Neuronal stem cell (in vitro differentiated cells): ENCODE data around the gene BLTP2.
A peak's percentile ranks its signal among the peaks of the same experiment; 100 is the strongest.

Experiments
- DNase-seq: peaks from one replicate; pipeline ENCODE4 v3.0.0-alpha.2; 2013; ENCODE audit warnings: low spot score
- H2AFZ ChIP-seq: one replicate; pipeline ENCODE4 v1.6.1; 2013; ENCODE audit warnings: mild to moderate bottlenecking, low read length, inconsistent platforms
- H2AK5ac ChIP-seq: 2 replicates; pipeline ENCODE4 v1.6.1; 2013; ENCODE audit warnings: low read depth, mild to moderate bottlenecking, inconsistent platforms, low read length, moderate library complexity, mixed read lengths
- H2BK120ac ChIP-seq: 2 replicates; pipeline ENCODE4 v1.6.1; 2013; ENCODE audit warnings: low read depth, mild to moderate bottlenecking, inconsistent platforms, low read length, moderate library complexity, mixed read lengths
- H2BK12ac ChIP-seq: one replicate; pipeline ENCODE4 v1.6.1; 2013; ENCODE audit warnings: low read length, inconsistent platforms
- H2BK15ac ChIP-seq: 2 replicates; pipeline ENCODE4 v1.6.1; 2013; ENCODE audit warnings: mild to moderate bottlenecking, low read length, inconsistent platforms, mixed read lengths
- H2BK5ac ChIP-seq: one replicate; pipeline ENCODE4 v1.6.1; 2013; ENCODE audit warnings: inconsistent platforms, mild to moderate bottlenecking, low read length, moderate library complexity
- H3K14ac ChIP-seq: one replicate; pipeline ENCODE4 v1.6.1; 2013; ENCODE audit warnings: low read length, inconsistent platforms
- H3K18ac ChIP-seq: 2 replicates; pipeline ENCODE4 v1.6.1; 2013; ENCODE audit warnings: low read length, inconsistent platforms
- H3K23ac ChIP-seq: 2 replicates; pipeline ENCODE4 v1.6.1; 2013; ENCODE audit warnings: low read depth, mild to moderate bottlenecking, mixed read lengths, low read length, inconsistent platforms; ENCODE audit not compliant: poor library complexity
- H3K27ac ChIP-seq: replicated peaks from 3 replicates; pipeline ENCODE4 v1.5.1; 2013; ENCODE audit warnings: low read length, inconsistent platforms
- H3K27me3 ChIP-seq, 3 experiments: 2 replicates each; pipeline ENCODE4 v1.6.1; 2013; ENCODE audit warnings: low read length in 3 of 3, mild to moderate bottlenecking in 2 of 3, inconsistent platforms in 1 of 3, low read depth in 1 of 3, mixed read lengths in 1 of 3, moderate library complexity in 1 of 3; ENCODE audit not compliant: control insufficient read depth in 3 of 3, insufficient read depth in 3 of 3
- H3K36me3 ChIP-seq, 2 donors: replicated peaks in 1 of 2; 2 replicates each; pipeline ENCODE4 v1.6.1; 2013; ENCODE audit warnings: low read length in 2 of 2; ENCODE audit not compliant: control insufficient read depth in 2 of 2, insufficient read depth in 2 of 2
- H3K4ac ChIP-seq: 2 replicates; pipeline ENCODE4 v1.6.1; 2013; ENCODE audit warnings: inconsistent platforms, mild to moderate bottlenecking, low read length, moderate library complexity
- H3K4me1 ChIP-seq, 2 donors: 1 replicate in 1 of 2; 2 replicates in 1 of 2; pipeline ENCODE4 v1.6.1; 2013; ENCODE audit warnings: low read length in 2 of 2, low read depth in 1 of 2; ENCODE audit not compliant: control insufficient read depth in 2 of 2, insufficient read depth in 1 of 2
- H3K4me2 ChIP-seq: one replicate; pipeline ENCODE4 v1.6.1; 2013; ENCODE audit warnings: mild to moderate bottlenecking, low read length, inconsistent platforms; ENCODE audit not compliant: insufficient read depth, poor library complexity, severe bottlenecking
- H3K4me3 ChIP-seq, 2 donors: 2 replicates each; pipeline ENCODE4 v1.5.1; 2013; ENCODE audit warnings: low read length in 2 of 2, mild to moderate bottlenecking in 2 of 2, inconsistent platforms in 1 of 2, moderate library complexity in 1 of 2
- H3K79me1 ChIP-seq: one replicate; pipeline ENCODE4 v1.6.1; 2013; ENCODE audit warnings: low read depth, mild to moderate bottlenecking, inconsistent platforms, low read length, moderate library complexity
- H3K9ac ChIP-seq: one replicate; pipeline ENCODE4 v1.6.1; 2013; ENCODE audit warnings: mild to moderate bottlenecking, low read depth, low read length, inconsistent platforms; ENCODE audit not compliant: poor library complexity
- H3K9me3 ChIP-seq, 2 donors: replicated peaks in 1 of 2; 2 replicates each; pipeline versions ENCODE3 to v1.6.1; 2013; ENCODE audit warnings: low read length in 2 of 2, mild to moderate bottlenecking in 2 of 2, inconsistent platforms in 1 of 2, low read depth in 1 of 2, mixed read lengths in 1 of 2, moderate library complexity in 1 of 2; ENCODE audit not compliant: control insufficient read depth in 2 of 2, insufficient read depth in 1 of 2
- H4K8ac ChIP-seq: one replicate; pipeline ENCODE4 v1.6.1; 2013; ENCODE audit warnings: low read depth, mild to moderate bottlenecking, inconsistent platforms, low read length, moderate library complexity
- H4K91ac ChIP-seq: one replicate; pipeline ENCODE4 v1.6.1; 2013; ENCODE audit warnings: low read length, low read depth, mild to moderate bottlenecking, inconsistent platforms; ENCODE audit not compliant: poor library complexity
- WGBS, 2 donors: extraction: QIAGEN DNeasy Blood & Tissue Kit; methylation state at CpG; one replicate each; pipeline ENCODE4 v1.1.7; 2013; ENCODE audit warnings: missing lambda C conversion rate in 2 of 2, mixed read lengths in 1 of 2; ENCODE audit not compliant: insufficient read length in 2 of 2, insufficient replicate concordance in 1 of 2; ENCODE audit errors: extremely low coverage in 2 of 2; 5-methylcytosine and 5-hydroxymethylcytosine counted together

BLTP2 gene

DNA sequence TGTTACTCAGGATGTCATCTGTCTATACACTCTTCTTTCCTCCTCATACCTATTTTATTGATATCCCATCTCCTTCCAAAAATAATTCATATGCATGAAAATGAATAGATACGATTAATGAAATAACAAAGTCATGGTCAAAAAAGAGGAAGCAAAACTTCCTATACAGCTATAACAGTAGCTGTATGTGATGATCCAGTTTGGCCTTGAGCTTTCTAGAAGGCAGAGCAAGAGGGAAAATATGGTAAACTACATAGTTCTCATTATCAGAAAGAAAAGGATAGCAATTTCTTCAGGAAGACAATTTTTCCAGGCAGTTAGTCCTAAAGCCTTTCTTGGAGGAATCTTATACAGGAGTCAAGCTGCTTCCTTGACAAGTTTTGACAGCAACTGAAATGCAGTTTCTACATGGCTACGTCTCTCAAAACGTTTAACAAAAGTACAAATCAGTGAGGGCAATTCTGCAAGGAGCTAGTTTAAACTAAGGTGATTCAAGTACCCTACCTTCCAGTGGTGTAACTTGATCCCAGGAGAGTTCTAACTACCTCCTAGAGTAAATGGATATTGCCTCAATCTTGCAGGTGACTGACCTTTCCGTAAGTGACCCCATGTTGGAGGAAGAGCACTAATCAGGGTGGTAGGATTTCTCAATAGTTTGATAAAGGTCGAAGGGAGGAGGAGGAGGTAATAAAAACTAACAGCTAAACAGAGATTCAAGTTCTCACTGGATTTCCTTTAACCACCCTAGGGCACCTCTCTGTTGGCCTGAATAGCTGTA lies 47.2 kb downstream of the BLTP2 start:
- Histone ChIP-seq H2BK120ac (no peak overlapping the region), H2BK12ac (no peak overlapping the region), H3K23ac (no peak overlapping the region), H3K9me3 (no peaks in the 10 kb centered on the region), H4K91ac (no peak overlapping the region), H3K4me2 (peak overlapping the region; percentile 74), H4K8ac (no peak overlapping the region), H3K4me1 (peaks cover 9 to 12% of the 10 kb centered on the region in 2 donors), H3K27ac (no peak overlapping the region), H3K18ac (no peak overlapping the region), H3K27me3 (peaks cover 0 to 4% (median 0%) of the 10 kb centered on the region in 3 experiments), H3K36me3 (peaks cover 8 to 53% of the 10 kb centered on the region in 2 donors), H3K79me1 (peaks cover 2% of the 10 kb centered on the region), H2AK5ac (no peak overlapping the region), H3K14ac (no peak overlapping the region), H2BK5ac (no peak overlapping the region), H3K9ac (no peak overlapping the region), H3K4ac (no peak overlapping the region), H2BK15ac (no peak overlapping the region), H2AFZ (peak overlapping the region; percentile 90), H3K4me3 (peak overlapping the region; percentile 81 to 92)
- DNase-seq: no peak
- no CpG with 5 or more reads among the region's 5 CpGs for WGBS, 2 donors
